Activated CD8-positive, alpha-beta memory T cell treated with anti-CD3 and anti-CD28 coated beads, Interleukin-2, amount 50 U/mL, for 4 hours (primary cell): Measurements from ENCODE around the gene HTRA3.

Experiments
- DNase-seq: peaks from one replicate; pipeline ENCODE4 v3.0.0-alpha.2; 2020

HTRA3 gene

DNA sequence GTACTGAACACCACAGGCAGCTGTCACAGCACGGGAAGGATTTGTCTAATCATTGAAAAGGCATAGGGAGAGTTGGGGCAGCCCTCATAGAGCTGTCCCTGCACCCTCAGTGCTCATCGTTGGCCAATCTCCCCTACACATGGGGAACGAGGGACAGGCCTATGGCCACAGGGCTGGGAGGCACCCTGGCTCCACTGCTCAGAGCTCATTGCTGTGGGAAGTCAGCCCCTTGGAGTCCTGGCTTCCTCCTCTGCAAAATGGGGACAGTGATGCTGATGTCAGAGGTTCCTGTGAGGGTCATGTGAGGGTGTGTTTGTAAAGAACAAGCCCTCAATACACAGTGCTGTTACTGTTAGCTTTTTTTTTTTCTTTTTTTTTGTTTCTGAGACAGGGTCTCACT is 19.3 kb upstream of the HTRA3 start:
- DNase-seq = no peak

DNA sequence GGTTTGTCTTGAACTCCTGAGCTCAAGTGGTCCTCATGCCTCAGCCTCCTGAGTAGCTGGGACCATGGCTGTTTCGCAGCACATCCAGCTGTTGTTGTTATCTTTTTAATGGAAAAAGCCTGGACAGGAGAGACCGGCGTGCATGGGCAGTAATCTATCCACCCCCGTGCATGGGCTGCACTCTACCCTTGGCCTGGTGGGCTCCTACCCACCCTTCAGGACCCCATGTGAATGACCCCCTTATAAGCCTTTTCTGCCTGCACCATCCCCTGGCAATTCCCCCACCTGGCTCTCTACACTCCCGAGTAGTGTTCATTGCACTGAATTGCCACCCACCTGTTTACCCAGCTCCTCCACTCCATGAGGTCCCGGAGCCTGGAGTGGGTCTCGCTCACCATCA is 18.9 kb upstream of the HTRA3 start:
- DNase-seq = no peak

DNA sequence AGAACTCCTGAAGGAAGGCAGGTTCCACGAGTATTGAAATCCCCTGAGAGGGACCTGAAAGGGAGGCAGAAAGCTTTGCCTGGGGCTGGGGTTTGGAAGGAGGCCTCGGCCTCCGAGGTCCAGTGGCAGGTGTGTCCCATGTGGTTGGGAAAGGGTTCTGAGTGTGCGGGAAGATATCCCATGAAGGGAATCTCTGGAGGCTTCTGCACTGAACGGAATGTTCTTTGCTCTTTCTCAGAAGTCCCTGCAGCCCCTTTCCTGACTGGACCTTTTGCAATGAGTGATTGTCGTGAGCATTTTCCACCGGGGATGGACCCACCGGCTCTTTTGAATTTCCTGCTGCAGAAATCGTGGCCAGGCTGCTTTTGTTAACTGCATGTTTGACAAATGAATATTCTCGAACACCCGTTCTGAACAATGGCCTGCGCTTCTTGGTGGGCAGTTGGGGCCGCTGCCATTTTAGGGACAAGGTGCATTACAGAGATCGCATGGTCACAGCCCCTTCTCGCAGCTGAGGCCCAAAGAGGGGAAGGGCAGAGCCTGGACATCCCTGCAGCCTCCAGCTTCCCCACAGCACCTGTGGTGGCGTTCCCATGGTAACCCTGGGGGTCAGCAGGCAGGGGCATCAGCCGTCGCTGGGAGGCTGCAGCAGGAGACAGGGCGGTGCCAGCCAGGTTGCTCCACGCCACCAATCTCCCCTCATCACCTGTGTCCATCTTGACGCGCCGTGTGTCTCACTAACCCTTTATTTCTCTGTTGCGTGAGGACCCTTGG is 18.3 kb upstream of the HTRA3 start:
- no peak for DNase-seq

DNA sequence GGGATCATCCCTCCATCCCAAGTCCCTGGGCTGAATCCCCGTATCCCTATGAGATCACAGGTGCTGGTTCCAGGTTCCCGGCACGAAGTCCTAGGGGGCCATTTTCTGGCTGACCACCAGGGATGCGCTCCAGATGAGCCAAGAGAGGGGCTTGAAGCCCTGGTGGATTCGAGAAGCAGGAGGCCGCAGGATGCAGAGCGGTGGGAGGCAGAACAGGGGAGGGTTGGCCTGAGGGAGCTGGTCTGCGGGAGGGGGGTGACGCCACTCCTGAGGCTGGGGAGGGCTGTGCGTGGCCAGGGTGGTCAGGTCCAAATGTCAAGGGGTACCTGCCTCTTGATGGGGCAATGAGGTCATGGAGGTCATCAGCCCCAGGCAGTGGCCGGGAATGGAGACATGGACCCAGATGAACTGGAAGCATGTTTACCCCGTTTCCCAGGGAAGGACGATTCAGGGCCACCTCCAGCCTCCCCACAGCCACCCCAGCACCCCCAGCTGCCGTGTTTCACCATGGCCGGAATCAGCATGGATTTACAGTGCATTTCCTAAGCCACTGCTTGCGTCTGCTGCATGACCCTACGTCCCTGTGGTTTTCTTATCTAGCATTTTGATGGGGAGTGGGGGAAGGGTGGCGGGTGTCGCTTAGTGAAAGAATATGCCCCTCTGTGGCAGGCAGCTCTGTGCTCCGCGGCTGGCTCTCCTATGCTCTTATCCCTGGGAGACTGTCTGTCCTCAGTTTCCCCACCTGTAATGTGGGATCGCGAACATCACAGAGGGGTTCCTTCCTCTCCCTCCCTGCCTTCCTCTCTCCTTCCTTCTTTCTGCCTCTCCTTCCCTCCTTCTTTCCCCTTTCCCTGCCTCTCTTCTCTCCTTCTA is 17.0 kb upstream of the HTRA3 start:
- no peak for DNase-seq

DNA sequence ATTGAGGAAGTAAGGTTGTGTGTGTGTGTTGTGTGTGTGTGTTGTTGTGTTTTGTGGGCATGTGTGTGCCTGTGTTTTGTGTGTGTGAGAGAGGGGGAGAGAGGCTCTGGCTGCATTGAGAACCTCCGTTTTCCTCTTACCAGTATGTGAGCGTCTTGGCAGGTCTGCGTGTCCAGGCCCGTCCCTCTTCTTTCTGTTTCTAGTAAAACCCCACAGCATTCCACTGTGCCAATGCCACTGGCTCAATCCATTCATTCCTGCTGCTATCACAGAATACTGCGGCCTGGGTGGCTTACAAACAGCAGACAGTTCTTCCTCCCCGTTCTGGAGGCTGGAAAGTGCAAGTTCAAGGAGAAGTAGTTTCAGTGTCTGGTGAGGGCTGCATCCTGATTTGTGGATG is 15.5 kb upstream of the HTRA3 start:
- no peak for DNase-seq

DNA sequence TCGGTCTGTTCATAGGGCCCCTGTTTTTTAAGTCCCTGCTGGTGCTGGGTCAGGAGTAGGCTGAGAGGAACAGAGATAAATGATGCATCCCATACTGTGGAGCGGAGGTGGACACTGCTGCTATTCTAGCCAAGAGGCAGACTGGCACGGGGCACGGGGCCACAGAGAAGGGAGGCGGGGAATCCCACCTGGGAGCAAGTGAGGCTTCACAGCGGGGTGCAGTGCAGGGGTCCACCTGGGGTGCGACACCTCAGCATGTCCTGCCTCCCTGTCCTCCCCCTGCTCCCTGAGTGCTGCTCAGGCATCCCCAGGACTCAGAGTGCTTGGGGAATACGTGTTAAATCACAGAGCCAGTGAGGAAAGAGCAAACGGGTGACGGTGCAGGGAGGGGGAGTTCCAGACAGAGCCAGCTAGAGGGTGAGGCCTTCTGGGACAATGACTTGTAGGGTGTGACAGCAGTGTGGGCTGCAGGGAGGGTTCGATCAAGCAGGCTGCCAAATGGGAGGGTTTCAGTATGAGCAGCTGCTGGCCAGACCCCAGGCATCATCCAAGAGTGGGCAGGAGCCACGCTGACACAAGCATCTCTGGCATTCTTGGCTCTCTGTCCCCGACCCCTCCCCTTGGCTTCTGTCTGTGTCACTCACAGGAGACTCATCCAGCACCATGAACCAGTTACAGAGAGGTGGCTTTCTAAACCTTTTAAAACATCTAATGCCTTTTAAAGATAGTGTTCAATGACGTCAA is 13.7 kb upstream of the HTRA3 start:
- DNase-seq = no peak

DNA sequence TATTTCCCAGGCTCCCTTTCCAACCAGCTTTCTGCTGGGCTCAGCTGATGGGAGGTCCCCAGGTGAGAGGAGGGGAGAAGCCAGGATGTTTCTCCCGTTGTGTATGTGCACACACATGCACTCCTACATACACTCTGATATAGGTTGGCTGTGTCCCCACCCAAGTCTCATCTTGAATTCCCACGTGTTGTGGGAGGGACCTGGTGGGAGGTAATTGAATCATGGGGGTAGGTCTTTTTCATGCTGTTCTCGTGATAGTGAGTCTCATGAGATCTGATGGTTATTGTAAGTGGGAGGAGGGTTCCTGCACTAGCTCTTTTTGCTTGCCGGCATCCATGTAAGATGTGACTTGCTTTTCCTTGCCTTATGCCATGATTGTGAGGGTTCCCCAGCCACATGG is 11.7 kb upstream of the HTRA3 start:
- no peak for DNase-seq

DNA sequence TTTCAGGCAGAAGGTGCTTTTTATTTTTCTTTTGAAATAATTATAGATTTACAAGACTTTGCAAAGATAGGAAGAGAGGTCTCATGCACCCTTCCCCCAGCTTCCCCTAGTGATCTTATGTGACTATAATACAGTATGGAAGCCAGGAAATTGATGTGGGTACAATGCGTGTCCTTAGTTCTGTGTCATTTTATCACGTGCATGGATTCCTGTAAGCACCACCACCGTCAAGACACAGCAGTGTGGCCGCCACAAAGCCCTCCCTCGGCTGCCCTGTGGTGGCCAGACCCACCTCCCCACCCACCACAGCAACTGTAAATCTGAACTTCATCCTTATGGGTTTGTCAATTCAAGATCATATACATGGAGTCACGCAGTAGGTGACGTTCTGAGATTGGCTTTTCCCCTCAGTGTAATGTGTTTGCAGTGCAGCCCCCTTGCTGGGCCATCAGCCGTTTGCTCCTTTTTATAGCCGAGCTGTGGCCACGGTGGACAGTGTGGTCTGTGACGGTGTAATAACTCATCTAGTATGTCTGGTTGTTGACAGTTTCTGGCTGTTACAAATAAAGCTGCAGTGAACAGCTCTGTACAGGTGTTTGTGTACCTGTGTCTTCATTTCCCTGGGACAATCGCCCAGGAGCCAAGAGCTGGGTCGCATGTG is 10.9 kb upstream of the HTRA3 start:
- DNase-seq = no peak

DNA sequence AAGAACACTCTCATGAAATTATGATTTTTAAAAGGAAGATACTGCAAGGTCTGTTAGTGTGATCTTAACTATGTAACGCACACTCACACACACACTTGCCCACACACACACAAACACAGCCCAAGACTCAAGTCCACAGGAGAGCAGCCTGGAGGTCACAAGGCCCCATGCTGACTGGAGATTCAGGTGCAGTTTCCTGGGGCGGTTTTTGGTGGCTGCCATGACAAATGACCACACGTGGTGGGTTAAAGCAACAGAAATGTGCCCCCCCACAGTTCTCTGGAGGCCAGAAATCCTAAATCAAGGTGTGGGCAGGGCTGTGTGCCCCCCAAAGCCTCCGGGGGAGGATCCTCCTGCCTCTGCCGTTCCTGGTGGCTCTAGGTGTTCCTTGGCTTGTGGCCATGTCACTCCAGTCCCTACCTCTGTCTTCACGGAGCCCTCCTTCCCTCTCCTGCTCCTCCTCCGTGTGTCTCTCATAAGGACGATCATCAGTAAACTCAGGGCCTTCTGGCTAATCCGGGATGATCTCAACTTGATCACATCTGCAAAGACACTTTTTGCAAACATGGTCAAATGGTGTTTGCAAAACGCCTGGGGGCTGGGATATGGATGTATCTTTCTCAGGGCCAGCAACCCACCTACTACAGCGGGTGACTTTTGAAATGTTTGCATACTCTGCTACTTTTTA is 9.7 kb upstream of the HTRA3 start:
- no peak for DNase-seq

DNA sequence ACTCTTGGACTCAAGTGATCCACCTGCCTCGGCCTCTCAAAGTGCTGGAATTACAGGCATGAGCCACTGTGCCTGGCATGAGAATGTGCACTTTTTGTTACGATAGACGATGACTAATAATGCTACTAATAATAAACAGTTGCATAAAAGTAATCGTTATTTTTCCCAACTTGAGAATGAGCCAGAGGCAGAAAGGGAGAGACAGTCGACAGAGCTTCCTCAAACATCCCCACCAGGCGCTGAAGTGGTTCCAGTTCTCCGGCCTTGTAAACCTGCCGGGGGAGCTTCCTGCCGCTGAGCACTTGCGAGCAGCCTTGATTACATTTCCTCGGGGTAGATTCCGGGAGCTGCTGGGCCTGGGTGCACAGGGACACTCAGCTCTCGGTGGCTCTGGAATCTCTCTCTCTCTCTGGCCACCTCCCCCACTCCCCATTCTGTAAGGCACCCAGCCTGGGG is 8.9 kb upstream of the HTRA3 start:
- no peak for DNase-seq

DNA sequence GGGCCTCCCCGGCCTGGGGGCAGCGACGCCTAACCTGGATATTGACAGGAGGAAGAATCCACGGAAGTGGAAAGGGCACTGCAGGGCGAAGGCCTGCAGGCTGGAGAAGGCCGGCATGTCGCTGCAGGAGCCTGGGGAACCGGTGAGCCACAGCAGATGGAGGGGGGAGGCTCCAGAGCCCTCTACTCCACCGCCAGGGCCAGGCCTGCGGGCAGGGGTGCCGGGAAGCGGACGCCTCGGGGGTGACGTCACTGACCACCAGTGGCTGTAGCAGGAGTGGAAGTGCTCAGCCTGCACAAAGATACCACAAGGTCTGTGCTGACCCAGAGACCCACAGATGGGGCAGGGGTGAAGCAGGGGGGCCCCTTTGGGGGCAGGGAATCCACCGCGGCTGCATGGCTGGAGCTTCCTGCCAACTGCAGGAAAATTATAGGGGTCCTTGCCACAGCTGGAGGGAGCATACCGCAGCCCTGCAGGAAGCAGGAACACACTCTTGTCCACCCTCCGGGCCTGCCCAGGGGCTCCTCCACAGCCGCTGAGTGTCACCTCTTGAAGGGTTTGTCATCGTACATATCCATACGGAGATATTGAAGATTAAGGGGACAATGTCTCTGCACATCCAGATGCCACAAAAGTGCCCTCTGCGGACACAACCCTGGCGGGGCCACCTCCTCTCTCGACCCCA is 7.6 kb upstream of the HTRA3 start:
- DNase-seq = no peak

DNA sequence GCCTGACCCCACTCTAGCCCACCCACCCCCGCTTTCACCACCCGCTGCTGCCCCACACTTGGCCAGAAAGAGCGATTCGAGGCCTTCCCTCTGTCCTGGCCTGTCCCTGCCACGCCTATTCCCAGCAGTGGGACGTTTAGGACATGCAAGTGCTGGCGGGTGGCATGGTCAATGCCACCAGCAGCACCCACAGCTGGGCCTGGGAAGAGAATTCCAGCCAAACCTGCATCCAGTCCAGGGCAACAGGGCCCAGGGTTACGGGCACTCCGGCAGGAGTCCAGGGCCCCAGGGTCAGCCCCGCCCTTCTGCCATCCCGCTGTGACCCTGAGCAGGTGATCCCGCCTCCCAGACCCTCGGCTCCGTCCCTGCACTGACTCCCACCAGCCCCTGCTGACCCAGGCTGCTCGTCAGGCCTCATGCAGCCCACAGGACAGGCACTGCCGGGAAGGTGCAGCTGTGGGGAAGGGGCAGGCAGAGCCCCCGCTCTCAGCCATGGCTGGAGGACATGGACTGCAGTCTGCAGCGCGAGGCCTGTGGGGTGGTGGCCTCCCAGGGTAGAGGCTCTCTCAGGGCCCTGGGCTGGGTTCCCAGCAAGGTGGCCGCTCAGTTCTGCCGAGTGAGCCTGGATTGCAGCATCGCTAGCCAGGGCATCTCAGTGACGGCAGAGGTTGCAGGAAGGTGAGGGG is 6.8 kb upstream of the HTRA3 start:
- no peak for DNase-seq

DNA sequence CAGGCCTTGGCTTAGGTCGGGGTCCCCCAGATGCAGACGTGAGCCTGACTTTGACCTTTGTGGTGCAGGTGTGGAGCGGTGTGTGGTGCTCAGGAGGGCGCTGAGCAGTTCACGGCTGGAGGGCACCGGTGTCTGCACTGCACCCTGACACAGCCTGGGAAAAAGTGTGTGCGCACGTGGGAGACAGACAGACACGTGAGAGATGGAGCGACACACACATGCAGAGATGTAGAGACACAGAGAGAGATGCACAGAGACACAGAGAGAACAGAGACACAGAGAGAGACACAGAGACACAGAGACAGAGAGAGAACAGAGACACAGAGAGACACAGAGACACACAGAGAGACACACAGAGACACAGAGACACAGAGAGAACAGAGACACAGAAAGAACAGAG is 6.2 kb upstream of the HTRA3 start:
- no peak for DNase-seq

DNA sequence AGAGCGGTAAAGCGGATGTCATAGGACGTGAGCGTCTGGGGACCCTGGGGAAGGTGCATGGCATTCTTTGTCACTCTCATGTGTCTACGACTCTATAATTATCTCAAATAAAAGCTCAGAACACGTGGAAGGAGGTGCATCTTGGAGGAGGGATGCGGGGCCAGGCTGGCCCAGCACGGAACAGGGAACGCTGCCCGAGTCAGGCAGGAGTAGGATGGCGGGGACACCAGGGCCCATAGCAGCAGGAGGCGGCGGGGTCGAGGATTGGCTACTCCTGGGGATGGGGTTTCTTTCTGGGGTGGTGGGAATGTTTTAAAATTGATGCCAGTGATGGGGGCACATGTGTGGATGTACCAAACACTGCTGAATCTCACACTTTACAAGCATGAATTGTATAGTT is 5.4 kb upstream of the HTRA3 start:
- DNase-seq = no peak

DNA sequence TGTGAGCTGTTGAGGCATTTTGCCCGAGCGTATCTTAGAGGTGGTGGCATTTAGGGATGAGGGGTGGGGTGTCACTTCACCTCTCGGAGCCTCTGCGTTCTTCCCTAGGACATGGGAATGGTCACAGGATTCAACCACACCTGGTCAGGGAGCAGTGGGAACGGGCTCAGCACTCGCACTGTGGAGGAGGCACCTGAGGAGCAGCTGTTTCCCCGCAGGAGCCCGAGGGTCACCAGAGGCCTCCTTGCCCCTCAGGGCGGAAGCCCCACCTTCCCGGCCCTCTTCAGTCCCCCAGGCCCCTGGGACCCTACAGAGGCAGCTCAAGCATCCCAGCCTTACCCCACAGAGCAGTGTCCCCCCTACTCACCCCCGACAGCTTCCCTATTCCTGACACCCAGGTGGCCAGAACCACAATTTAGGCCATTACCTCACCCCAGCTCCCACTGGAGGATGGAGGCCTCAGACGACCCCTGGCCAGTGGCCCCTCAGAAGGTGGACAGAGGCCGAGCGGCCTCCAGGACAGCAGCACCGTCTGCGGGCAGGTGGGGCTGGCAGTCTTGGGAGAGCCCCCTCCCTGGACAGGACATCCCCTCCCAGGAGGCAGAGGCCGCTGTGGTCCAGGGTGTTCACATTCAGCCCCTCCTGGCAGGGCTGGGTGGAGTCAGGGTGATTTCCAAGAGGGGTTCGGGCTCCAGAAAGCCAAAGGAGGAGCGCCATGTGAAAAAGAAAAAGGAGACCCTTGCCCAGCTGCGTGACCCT is 4.2 kb upstream of the HTRA3 start:
- no peak for DNase-seq

DNA sequence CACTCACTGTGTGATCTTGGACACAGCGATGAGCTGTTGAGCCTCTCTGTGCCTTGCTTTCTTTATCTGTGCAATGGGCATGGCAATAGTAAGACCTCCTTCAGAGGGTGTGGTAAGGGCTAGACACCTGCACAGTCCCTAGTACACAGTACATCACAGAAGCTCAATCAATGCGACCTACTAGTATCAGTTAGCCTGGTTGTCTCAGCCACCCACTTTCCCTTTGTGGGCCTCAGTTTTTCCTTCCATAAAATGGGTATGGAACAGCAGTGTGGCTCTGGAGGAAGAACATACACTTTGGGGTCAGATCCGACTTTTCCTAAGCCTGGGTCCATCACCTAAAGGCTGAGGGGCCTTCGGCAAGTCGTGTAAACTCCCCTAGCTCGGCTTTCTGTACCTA is 3.5 kb upstream of the HTRA3 start:
- no peak for DNase-seq

DNA sequence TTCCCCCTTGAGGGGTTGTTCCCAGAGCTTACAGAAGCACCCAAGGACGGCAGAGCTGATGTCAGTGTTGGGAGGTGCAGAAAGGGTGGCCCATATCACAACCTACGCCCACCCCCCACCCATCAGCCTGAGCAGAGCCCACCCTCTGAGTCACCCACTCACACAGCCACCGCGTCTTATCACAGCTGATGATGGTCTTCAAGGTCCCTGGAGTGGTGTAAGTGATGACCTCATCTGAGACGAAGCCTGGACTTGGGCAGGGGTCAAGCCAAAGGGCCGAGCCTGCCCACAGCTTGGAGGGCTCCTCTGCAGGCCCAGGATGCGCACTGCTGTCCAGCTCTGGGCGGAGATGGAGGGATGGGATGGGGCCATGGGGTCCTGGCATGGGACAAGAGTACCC is 3.0 kb upstream of the HTRA3 start:
- DNase-seq = no peak

DNA sequence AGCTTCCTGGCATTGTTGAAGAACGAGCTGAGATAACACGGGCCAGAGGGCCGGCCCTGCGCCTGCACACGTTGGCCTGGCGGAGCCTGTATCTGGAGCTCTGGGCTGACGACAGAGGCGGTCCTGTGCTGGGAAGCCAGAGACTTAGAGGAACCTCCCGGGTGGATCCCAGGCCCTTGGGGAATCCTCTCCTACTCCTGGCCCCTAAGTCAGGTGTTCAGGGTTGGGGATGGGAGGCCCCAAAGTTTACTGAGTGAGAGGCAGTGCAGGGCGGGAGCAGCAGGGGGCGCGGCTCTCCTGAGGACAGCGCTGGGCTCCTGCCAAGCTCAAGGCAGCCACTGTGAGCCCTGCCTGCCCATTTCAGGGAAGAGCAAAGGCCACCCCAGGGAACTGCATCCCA is 2.5 kb upstream of the HTRA3 start:
- DNase-seq = no peak

DNA sequence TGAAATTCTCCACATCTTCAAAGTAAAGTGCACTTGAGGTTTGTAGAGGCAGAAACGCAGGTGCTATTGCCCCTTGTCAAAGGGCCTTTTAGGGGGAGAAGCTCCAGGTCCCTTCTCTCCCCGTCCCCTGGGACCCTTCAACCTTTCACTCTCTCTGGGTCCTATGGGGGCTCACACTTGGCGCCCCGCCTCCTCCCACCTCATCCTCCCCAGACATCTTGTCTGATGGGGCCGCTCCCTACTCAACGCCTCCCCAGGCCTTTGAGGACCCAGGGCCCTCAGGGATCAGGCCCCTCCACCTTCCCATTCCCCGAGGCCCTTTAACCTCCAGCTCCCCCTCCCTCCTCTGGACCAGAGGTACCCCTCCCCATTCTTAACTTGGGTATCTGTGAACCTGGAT is 1.3 kb upstream of the HTRA3 start:
- DNase-seq = no peak

DNA sequence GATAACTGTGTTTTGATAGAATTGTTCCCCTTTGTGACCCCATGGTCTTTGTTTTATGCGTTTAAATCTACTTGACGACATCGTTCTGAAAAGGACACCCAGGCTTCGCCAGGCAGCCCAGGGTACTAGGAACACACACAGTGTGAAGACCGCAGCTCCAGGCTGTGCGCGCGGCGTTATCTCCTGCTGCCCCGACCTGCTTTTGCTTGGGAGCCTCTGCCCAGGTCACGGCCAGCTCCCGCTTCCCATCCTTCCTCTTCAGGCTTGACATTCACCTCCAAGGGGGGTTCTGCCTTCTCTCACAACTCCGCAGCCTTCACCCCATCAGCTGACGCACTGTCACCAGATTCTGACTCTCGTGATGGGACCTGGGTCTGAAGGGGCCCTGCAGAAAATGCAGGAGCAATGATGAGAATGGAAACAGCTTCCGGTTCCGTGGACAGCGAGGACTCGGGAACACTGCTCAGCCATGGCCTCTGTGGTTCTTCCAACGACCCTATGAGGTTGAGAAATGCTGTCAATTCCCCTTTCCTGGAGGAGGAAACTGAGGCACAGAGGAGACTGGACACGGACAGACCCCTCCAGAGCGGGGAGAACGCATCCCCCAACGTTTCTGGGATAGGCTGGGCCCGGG is 536 bp upstream of the HTRA3 start:
- DNase-seq = no peak
